Frontal cortex (tissue), 4 donors: ENCODE results near the gene WDPCP. TPM values are rescaled to one million over a fixed set of nuclear protein-coding genes. Genes with fewer than 3 reads are reported as not detected.
"Not testable (repeated sequence)": the region's sequence is repeated elsewhere in the genome, so short reads cannot be mapped to it uniquely, and the experiment has no call there.

Experiments used
- DNase-seq, 2 donors: peaks; one replicate each; pipeline ENCODE4 v3.0.0; 2012; ENCODE audit warnings: low spot score in 2 of 2
- FAIRE-seq: peaks from 2 replicates; lab custom pipeline; 2012; peaks lifted over from hg19 to GRCh38; lab: Jason Lieb, UNC
- small RNA-seq: library from RNA; depleted of rRNA; stranded (forward); fragments of <200 nt; gene quantifications from one replicate; pipeline ENCODE3, GENCODE V24; 2014
- total RNA-seq: library from RNA; depleted of rRNA; stranded (reverse); fragments of >200 nt; gene quantifications from one replicate; pipeline ENCODE4 v1.2.3, GENCODE V29; 2014
- donor health status: control.
- donor health status: control.
- donor health status: control.

The WDPCP gene
- total RNA-seq, 1 donor from 2014 or later = 43.2 TPM

DNA sequence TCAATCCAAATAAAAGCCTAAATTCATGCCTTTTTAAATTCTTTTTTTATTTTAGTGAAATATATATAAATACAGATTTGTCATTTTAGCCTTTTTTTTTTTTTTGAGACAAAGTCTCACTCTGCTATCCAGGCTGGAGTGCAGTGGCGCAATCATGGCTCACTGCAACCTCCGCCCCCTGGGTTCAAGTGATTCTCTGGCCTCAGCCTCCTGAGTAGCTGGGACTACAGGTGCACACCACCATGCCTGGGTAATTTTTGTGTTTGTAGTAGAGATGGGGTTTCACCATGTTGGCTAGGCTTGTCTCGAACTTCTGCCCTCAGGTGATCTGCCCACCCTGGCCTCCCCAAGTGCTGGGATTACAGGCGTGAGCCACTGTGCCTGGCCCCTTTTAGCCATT lies 513.9 kb downstream of the WDPCP start:
- not testable (repeated sequence) for FAIRE-seq, DNase-seq

DNA sequence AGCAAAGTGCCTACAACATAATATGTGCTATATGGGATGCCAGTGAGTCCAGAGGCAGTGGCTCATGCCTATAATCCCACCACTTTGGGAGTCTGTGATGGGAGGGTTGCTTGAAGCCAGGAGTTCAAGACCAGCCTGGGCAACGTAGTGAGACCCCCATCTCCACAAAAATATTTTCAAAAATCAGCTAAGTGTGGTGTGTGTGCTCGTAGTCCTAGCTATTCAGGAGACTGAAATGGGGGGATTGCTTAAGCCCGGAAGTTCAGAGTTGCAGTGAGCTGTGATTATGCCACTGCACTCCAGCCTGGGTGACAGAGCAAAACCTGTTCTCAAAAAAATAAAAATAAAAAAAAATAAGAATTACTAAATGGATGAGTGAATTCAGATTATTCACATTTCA lies 514.3 kb downstream of the WDPCP start:
- DNase-seq (no peak), FAIRE-seq (no peak)

DNA sequence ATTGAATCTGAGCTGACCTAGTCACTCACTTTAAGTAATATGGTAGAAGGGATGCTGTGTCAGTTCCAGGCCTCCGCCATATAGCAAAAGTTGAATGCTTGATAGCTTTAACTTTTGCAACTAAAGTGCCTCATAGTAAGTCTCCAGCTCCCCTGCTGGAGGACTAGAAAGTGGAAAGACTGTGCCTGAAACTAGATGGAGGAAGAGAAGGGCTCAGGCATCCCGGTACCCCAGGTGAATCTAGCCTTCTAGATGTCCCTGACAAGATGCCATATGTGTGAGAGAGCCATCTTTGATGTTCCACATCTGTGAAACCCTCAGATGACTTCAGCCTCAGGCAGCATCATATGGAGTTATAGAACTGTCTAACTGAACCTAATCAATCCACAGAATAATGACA lies 516.6 kb downstream of the WDPCP start:
- DNase-seq (no peak), FAIRE-seq (no peak)

Small RNAs within 50 kb of the gene (small RNA-seq; reads per million reads assigned to genes)
- gene RF00017 = not detected

Other genes starting within 250 kb of the WDPCP start
- 210 TPM for gene MDH1, start 486 bp upstream of the WDPCP start, total RNA-seq